Pons (tissue), 1 donor: ENCODE measurements around the gene CTXN1.
"Not testable (repeated sequence)": the region's sequence is repeated elsewhere in the genome, so short reads cannot be mapped to it uniquely, and the experiment has no call there.

Experiments used
- DNase-seq: peaks from one replicate; pipeline ENCODE4 v3.0.0-alpha.2; 2016; ENCODE audit warnings: low spot score

Gene CTXN1

DNA sequence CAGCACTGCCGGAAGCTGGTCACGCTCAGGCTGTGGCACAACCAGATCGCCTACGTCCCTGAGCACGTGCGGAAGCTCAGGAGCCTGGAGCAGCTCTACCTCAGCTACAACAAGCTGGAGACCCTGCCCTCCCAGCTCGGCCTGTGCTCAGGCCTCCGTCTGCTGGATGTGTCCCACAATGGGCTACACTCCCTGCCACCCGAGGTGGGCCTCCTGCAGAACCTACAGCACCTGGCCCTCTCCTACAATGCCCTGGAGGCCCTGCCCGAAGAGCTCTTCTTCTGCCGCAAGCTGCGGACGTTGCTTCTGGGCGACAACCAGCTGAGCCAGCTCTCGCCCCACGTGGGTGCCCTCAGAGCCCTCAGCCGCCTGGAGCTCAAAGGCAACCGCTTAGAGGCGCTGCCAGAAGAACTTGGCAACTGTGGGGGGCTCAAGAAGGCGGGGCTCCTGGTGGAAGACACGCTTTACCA, 25.5 kb downstream of the CTXN1 start:
- no peak for DNase-seq

DNA sequence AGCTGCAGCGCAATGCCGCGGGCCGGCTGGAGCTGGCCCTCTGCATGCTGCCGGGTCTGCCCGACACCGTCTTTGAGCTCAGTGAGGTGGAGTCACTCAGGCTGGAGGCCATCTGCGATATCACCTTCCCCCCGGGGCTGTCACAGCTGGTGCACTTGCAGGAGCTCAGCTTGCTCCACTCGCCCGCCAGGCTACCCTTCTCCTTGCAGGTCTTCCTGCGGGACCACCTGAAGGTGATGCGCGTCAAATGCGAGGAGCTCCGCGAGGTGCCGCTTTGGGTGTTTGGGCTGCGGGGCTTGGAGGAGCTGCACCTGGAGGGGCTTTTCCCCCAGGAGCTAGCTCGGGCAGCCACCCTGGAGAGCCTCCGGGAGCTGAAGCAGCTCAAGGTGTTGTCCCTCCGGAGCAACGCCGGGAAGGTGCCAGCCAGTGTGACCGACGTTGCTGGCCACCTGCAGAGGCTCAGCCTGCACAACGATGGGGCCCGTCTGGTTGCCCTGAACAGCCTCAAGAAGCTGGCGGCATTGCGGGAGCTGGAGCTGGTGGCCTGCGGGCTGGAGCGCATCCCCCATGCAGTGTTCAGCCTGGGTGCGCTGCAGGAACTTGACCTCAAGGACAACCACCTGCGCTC, 26.1 kb downstream of the CTXN1 start:
- no peak for DNase-seq

DNA sequence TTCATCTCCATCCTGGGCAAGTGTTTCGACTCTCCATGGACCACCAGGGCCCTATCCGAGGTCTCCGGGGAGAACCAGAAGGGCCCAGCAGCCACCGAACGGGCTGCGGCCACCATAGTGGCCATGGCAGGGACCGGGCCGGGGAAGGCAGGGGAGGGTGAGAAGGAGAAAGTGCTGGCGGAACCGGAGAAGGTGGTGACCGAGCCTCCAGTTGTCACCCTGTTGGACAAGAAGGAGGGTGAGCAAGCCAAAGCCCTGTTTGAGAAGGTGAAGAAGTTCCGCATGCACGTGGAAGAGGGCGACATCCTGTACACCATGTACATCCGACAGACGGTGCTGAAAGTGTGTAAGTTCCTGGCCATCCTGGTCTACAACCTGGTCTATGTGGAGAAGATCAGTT, 27.0 kb downstream of the CTXN1 start:
- DNase-seq = no peak

DNA sequence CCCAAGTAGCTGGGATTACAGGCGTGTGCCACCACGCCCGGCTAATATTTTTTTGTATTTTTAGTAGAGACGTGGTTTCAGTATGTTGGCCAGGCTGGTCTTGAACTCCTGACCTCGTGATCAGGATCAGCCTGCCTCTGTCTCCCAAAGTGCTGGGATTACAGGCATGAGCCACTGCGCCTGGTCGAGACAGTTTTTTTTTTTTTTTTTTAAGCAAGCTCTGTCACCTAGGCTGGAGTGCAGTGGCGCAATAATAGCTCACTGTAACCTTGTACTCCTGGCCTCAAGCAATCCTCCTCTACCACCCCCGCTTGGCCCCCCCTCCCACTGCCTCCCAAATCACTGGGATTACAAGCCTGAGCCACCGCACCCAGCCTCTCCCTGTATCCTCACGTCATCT, 28.6 kb downstream of the CTXN1 start:
- no peak for DNase-seq

DNA sequence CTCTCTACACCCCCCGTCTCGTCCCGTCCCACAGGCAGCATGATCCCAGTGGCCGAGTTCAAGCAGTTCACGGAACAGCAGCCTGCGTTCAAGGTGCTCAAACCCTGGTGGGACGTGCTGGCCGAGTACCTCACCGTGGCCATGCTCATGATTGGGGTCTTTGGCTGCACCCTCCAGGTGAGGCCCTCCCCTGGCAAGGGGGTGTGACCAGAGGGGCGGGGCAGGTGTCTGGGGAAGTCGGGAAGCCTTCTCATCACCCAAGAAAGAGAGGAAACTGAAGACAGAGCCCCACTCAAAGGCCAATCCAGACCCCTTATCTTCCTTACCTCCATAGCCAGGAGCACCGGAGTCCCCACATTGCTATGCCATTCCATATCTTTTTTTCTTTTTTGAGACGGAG, 30.4 kb downstream of the CTXN1 start:
- no peak for DNase-seq

DNA sequence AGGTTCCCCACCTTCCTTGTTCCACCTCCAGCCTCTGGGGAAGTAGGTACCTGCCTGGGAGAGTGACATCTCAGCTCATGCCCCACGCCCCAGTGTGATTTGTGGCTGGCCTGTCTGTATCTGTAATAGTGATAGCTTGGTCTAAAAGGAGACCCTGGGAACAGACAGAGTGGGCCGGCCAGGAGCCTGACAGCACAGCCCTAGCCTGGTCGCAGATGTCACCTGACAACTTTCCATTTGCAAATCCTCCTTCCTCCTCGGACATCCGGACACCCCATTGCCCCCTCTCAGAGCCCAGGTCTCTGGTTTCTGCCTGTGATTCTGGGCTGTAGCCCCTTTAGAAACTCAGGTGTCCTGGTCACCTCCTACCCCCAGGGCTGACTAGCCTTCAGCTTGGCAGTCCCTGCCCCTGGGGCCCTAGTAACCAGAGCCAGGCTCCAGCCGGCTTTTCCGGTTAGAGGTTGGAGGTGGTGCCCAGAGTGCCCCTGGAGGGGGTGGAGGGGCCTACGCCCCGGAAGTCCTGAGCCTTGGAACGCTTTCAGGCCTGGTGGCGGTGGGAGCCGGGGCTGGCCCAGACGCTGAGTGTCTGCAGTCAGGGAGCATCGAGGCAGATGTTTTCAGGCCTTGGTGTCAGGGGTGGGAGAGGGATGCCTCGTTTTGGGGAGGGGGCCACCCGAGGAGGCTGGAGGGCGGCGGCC, 31.2 kb downstream of the CTXN1 start:
- no peak for DNase-seq

DNA sequence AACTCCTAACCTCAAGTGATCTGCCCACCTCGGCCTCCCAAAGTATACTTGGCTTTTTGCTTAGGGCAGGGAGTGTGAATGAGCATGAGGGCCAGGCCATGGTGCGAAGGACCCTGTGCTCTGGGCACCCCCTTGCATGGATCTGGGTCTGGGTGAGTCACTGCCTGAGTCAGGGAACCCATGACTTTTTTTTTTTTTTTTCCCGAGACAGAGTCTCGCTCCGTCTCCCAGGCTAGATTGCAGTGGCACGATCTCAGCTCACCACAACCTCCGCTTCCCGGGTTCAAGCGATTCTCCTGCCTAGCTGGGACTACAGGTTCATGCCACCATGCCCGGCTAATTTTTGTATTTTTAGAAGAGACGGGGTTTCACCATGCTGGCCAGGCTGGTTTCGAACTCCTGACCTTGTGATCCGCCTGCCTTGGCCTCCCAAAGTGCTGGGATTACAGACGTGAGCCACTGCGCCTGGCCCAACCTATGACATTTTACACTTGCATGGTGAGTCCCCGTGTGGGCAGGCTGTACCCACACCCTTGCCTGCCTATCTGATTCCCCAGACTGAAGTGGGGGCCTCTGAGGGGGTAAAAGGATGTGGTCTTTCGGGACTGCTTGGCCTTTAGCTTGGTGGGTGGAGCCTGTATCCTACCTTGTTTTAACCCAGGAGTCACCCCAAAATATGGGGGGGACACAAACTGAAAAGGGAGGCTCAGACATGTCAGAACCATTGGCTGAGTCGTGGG, 32.4 kb downstream of the CTXN1 start:
- not testable (repeated sequence) for DNase-seq

DNA sequence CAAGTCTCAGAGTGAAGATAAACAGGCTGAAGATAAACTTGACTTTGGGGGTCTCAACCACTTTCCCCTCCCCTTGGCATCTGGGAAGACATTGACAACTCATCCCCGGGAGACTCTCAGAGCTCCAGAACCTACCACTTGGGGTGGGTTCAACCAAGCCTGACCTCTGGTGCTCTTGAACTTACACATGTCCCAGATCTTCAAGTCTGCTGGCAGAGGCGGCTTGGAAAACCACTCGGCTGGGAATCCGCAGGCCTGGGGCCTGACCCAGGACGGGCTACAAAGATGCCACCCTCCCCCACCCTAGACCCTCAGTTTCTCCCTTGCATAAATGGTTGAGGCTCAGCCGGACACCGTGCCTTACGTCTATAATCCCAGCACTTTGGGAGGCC, 37.1 kb downstream of the CTXN1 start:
- no peak for DNase-seq

DNA sequence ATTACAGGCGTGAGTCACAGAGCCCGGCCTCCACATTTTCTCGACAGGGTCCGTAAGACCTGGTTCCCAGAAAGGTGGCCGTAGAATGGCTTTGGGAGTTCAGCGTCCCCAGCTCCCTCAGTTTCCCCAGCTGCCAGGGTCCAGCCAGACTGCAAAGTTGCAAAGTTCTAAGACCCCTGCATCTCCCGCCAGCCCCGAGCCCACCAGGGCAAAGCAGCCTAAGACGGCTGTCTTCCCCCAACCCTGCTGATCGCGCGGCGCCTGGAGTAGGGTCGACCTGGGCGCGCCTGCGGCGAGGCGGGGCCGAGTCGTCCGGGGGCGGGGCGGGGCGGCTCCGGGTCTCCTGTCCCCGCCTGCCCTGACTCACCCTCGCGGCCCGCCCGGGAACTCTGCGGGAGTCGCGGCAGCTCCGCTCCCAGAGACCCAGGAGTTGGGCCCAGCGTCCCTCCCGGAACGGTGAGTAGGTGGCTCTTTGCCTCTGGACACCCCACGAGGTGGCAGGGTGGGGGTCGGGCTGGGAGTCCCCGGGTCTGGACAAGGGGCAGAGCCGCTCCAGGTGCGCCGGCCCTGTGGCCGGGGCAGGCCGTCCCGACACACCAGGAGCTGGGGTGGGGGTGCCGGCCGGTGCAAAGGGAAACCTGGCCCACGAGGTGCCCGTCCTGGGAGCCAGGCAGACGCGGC, 37.6 kb downstream of the CTXN1 start, which contains the start of gene LRRC8E:
LRRC8E (plus strand) TSS at position 366 of the 681 bp plus-strand sequence. CDS start 7,094 bp downstream, outside the sequence.
- DNase-seq = no peak

DNA sequence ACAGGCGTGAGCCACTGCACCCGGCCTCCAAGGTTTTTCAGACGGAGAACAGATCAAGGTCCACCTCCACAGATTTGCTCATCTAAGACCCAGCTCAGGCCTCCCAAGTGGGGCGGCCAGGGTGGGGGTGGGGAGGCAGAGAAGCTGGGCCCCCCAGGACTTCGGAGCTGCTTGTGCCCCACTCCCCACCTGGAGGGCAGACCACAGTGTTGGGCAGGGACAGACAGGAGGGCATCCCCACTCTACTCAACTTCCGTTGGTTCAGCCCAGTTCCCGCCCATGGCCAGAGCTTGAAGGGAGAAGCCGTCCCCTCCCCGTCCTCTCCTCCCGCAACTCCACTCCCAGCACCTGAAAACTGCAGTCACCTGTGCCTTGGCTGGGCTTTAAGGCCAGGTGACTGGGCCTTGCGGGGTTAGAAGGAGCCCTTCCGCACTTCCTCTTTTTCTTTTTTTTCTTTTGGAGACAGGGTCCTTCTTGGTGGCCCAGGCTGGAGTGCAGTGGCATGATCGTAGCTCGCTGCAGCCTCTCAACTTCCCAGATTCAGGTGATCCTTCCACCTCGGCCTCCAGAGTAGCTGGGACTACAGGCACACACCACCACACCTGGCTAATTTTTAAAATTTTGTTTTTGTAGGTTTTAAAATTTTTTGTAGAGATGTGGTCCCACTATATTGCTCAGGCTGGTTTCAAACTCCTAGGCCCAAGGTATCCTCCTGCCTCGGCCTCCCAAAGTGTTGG, 38.4 kb downstream of the CTXN1 start:
- no peak for DNase-seq

DNA sequence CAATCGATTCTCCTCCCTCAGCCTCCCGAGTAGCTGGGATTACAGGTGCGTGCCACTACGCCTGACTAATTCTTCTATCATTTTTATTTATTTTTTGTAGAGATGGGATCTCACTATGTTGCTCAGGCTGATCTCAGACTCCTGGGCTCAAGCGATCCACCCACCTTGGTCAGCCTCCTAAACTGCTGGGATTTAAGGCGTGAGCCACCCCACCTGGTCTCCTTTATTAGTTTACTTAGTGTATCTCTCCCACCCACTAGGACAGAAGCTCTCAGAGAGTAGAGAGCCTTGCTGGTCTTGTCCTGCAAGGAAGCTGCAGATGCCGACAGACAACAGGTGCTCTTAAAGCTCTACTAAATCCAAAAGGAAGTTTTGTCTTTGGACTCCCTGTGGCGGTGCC, 40.1 kb downstream of the CTXN1 start:
- DNase-seq = no peak

DNA sequence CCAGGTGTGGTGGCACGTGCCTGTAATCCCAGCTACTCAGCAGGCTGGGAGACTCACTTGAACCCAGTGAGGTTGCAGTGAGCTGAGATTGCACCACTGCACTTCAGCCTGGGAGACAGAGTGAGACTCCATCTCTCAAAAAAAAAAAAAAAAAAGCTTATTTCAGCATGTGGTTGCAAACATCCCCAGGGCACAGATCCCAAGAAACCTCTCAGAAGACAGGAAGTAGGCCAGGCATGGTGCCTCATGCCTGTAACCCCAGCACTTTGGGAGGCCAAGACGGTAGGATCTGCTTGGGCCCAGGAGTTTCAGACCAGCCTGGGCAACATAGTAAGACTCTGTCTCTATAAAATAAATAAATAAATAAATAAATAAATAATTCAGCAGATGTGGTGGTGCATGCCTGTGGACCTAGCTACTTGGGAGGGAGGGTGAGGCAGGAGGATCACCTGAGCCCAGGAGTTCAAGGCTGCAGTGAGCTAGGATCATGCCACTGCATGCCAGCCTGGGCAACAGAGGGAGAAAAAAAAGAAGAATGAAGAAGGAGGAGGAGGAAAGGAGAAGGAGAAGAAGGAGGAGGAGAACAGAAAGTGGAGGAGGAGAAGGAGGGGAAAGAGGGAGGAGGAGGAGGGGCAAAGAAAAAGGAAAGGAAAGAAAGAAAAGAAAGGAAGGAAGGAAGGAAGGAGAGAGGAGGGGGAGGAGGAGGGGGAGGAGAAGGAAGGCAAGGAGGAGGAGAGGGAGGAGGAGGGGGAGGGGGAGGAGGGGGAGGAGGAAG, 42.0 kb downstream of the CTXN1 start:
- no peak for DNase-seq

DNA sequence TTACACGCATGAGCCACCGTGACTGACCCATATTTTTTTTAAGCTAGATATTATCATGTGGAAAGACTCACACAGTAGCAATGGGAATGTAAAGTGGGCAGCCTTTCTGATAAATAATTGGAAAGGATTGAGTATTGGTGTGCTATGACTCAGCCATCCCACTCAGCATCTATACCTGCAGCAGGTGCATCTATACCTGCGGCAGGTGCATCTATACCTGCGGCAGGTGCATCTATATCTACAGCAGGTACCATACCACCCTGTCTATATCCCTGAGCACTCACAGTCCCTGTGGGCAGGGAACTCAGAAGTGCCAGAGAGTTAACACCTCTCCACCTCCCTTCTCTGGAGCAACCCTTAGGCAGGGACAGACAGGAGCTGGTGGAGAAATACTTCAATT, 42.8 kb downstream of the CTXN1 start:
- DNase-seq = no peak

DNA sequence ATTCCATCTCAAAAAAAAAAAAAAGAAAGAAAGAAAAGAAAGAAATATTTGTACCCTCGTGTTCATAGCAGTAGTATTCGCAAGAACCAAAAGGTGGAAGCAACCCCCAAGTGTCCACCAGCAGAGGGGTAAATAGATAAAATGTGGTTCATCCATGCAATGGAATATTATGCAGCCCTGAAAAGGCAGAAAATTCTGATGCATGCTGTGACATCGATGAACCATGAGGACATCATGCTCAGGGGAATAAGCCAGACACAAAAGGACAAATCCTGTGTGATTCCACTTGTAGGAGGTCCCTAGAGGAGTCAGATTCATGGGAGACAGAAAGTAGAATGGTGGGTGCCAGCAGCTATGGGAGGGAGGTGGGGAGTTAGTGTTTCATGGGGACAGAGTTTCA, 44.0 kb downstream of the CTXN1 start:
- no peak for DNase-seq

DNA sequence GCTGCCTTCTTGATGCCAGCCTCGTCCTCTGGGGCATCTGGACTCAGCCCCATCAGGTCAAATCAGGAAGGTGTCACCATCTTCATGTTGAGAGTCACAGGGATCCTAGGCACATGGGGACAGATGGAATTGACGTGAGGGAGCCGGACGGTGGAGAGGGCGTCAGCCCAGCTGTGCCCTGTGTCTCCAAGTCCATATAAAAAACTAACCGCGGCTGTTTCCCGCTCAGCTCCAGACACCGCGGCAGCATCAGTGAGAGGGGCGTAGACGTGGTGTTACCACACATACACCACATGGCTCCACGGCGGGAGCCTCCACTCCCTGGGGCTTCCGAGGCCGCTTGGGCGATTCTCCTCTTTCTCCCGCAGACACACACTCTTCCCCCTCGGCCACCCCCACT, 46.1 kb downstream of the CTXN1 start:
- no peak for DNase-seq

DNA sequence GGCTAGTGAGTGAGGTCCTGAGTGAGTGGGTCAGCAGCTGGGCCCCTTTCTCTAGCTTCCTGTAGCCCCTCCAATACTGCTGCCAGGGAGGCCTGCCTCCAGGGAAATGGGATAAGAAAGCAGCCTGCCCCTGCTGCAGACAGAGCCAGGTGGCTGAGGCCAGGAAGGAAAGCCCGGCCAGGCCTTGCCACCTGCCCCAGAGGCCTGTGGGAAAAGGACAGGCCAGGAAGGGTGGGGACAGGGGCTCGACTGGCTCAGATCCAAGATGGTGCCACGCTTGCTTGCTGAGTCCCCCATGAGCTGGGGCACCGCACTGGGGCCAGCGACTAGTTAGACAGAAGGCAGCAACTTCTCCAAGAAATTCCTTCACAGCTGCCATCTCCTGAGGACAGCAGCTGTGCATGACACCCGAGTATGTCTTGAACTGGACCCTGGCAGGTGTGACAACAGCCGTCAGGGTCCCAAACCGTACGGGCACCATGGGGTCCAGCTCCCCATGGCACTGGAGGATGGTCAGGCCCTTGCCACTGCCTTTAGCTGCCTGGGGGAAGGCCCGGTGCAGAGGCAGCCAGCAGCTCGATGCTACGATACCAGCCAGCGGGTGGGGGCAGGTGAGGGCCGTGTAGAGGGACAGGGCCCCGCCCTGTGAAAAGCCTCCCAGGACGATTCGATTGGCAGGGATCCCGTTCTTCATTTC, 46.7 kb downstream of the CTXN1 start:
- no peak for DNase-seq

DNA sequence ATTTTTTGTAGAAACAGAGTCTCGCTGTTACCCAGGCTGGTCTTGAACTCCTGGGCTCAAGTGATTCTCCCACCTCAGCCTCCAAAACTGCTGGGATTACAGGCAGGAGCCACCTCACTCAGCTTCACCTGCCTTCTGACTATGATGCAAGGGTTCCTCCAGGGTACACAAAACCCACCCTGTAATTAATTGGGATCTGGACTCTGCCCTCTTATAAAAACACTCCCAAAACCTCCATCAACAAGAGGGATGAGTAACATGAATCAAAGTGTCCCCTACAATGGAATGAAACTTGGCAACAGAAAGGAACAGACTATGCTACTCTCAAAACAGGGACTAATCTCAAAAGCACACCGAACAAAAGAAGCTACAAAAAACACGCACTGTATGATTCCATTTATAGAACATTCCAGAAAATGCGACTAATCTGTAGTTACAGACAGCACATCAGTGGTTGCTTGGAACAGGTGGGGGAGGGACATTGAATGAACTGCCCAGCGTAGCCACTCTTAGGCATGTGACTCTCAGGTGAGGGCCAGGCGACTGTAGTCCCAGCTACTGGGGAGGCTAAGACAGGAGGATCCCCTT, 48.6 kb downstream of the CTXN1 start:
- no peak for DNase-seq

DNA sequence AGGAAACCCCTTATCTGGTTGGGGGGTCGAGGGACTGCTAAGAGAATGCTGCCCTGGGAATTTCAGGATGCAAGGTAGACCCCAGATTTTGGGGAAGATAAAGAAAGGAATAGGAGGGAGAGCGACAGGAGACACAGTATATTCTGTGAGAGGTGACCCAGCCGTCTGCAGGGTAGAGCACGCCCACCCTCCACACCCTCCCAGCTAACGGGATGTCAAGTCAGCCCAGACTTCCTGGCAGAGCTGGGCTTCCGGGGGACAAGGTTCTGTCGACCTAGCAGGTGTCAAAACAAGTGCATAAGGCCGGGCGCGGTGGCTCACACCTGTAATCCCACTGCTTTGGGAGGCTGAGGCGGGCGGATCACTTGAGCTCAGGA, 51.0 kb downstream of the CTXN1 start:
- no peak for DNase-seq
